Effector memory CD8-positive, alpha-beta T cell (primary cell): Measurements from ENCODE around the gene HSD17B2.

Experiments
- ATAC-seq: fragments of 150-1000 bp; cut with Tn5 transposase; replicated peaks from 2 replicates; pipeline ENCODE4 v1.10.0; 2021; ENCODE audit warnings: mild to moderate bottlenecking, moderate library complexity
- DNase-seq, 3 experiments: peaks; one replicate each; pipeline ENCODE4 v3.0.0; 2021
- H3K27ac Mint-ChIP-seq, 2 donors: one replicate each; pipeline ENCODE4 v1.8.0; 2022; ENCODE audit warnings: mild to moderate bottlenecking in 2 of 2, mixed read lengths in 2 of 2, moderate library complexity in 2 of 2
- H3K27me3 Mint-ChIP-seq, 2 donors: one replicate each; pipeline ENCODE4 v1.8.0; 2022; ENCODE audit warnings: mixed read lengths in 2 of 2
- H3K36me3 Mint-ChIP-seq: one replicate; pipeline ENCODE4 v1.8.0; 2022; ENCODE audit warnings: mild to moderate bottlenecking, moderate library complexity, mixed read lengths; ENCODE audit not compliant: insufficient read depth
- H3K4me1 Mint-ChIP-seq, 2 donors: one replicate each; pipeline ENCODE4 v1.8.0; 2022; ENCODE audit warnings: low read depth in 2 of 2, mixed read lengths in 2 of 2
- H3K4me3 Mint-ChIP-seq, 2 donors: one replicate each; pipeline ENCODE4 v1.8.0; 2022; ENCODE audit warnings: mild to moderate bottlenecking in 2 of 2, mixed read lengths in 2 of 2, moderate library complexity in 2 of 2
- H3K9me3 Mint-ChIP-seq, 2 donors: one replicate each; pipeline ENCODE4 v1.8.0; 2022; ENCODE audit warnings: mixed read lengths in 2 of 2

The HSD17B2 gene

DNA sequence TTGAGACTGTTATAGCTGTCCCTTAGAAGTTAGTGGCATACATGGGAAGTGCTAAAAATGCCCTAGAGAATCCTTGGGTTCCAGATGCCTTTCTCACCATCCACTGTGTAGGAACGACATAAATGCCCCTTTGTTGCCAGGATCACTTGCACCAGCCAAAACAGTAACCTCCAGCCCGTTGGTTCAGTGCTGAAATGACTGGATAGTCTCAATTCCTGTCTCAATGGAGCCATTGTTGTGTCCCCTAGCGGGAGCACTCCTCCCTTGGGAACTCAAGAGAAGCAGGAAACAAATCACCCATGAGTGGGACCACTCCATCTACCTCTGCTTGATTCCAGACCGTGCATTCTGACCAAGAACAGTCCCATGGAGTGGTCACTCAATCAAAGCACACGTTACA is 111.9 kb downstream of the HSD17B2 start:
- no peak for DNase-seq
- Mint-ChIP-seq H3K4me3 (no peak overlapping the region), H3K4me1 (no peaks in the 10 kb centered on the region), H3K36me3 (peaks cover 22% of the 10 kb centered on the region), H3K27ac (no peak overlapping the region), H3K27me3 (no peaks in the 10 kb centered on the region), H3K9me3 (no peaks in the 10 kb centered on the region)
- no peak for ATAC-seq

- Mint-ChIP-seq H3K4me1 (no peaks in the 10 kb centered on the region), H3K27ac (no peak overlapping the region), H3K36me3 (peaks cover 22% of the 10 kb centered on the region), H3K27me3 (no peaks in the 10 kb centered on the region), H3K9me3 (no peaks in the 10 kb centered on the region), H3K4me3 (no peak overlapping the region)
- ATAC-seq (no peak), DNase-seq (no peak)
Observed at GRCh38 chr16:82147546-82147945, 112.5 kb downstream of the HSD17B2 start.
